ENCODE data around the gene ARHGDIA.

The ARHGDIA gene

GRCh38 chr17:81902023-81902652, 31.0 kb upstream of the ARHGDIA start, which contains the start of gene NPB:
TSS of gene NPB (plus strand) at chr17:81902238. CDS start at chr17:81902278, 40 bp downstream.
- peak within 1 kb of the TSS; percentile 3 for H3K4me3 ChIP-seq (ENCODE audit: low read depth, low read length)
- no peak for TF ChIP-seq CTCF (IDR thresholded peaks at IDR 0.05; ENCODE audit: low read depth, low read length)
- no peak for DNase-seq (ENCODE audit: low read depth, low spot score)
- in situ Hi-C loops (cut with HindIII; ENCODE audit: low sequenced_read_pairs): no loop called here

- no peak for DNase-seq (ENCODE audit: low read depth, low spot score)
- in situ Hi-C loops (cut with HindIII; ENCODE audit: low sequenced_read_pairs): no loop called here
- no peak overlapping the region for H3K4me3 ChIP-seq (ENCODE audit: low read depth, low read length)
- no peak for TF ChIP-seq CTCF (IDR thresholded peaks at IDR 0.05; ENCODE audit: low read depth, low read length)
These were observed 30.3 kb upstream of the ARHGDIA start for GRCh38 chr17:81901167-81902022.

- TF ChIP-seq CTCF (IDR thresholded peaks at IDR 0.05; ENCODE audit: low read depth, low read length): no peak
- DNase-seq (ENCODE audit: low read depth, low spot score): no peak
- in situ Hi-C loops (cut with HindIII; ENCODE audit: low sequenced_read_pairs): no loop called here
- no peak overlapping the region for H3K4me3 ChIP-seq (ENCODE audit: low read depth, low read length)
These were observed 29.2 kb upstream of the ARHGDIA start for GRCh38 chr17:81900181-81900820.

- no peak for DNase-seq (ENCODE audit: low read depth, low spot score)
- H3K4me3 ChIP-seq (ENCODE audit: low read depth, low read length): no peak overlapping the region
- in situ Hi-C loops (cut with HindIII; ENCODE audit: low sequenced_read_pairs): no loop called here
- no peak for TF ChIP-seq CTCF (IDR thresholded peaks at IDR 0.05; ENCODE audit: low read depth, low read length)
These were observed 28.5 kb upstream of the ARHGDIA start for GRCh38 chr17:81899514-81900166.

GRCh38 chr17:81898885-81899284, 27.7 kb upstream of the ARHGDIA start:
- DNase-seq (ENCODE audit: low read depth, low spot score): no peak
- no peak overlapping the region for H3K4me3 ChIP-seq (ENCODE audit: low read depth, low read length)
- in situ Hi-C loops (cut with HindIII; ENCODE audit: low sequenced_read_pairs): no loop called here
- no peak for TF ChIP-seq CTCF (IDR thresholded peaks at IDR 0.05; ENCODE audit: low read depth, low read length)

Data from astrocyte of the spinal cord (primary cell).